CD4-positive, alpha-beta memory T cell (primary cell): ENCODE results near the gene BTBD1. TPM values are rescaled to one million over a fixed set of nuclear protein-coding genes. Genes with fewer than 3 reads are reported as not detected.

ENCODE experiments used
- CTCF ChIA-PET: fragments of 350-600 bp; sonication (Branson Sonifier 250); formaldehyde crosslinking; loops from one replicate; lab custom pipeline; 2021; ENCODE audit warnings: inconsistent platforms; ENCODE audit not compliant: partially characterized antibody; lab: Charles Lee
- POLR2A ChIA-PET: fragments of 350-600 bp; sonication (Branson Sonifier 250); formaldehyde crosslinking; loops from one replicate; lab custom pipeline; 2021; ENCODE audit not compliant: partially characterized antibody; lab: Charles Lee
- DNase-seq, 5 donors: peaks; one replicate each; pipeline versions ENCODE4 v3.0.0 to v3.0.0-alpha.2; 2020 to 2022; ENCODE audit warnings: mixed read lengths in 1 of 5
- H3K27ac ChIP-seq: one replicate; pipeline ENCODE4 v1.7.0; 2013; ENCODE audit warnings: low read depth, low read length
- H3K27me3 ChIP-seq: 2 replicates; pipeline ENCODE4 v1.7.0; 2013; ENCODE audit warnings: mild to moderate bottlenecking, low read length, moderate library complexity; ENCODE audit not compliant: insufficient read depth
- H3K36me3 ChIP-seq: 2 replicates; pipeline ENCODE4 v1.7.0; 2013; ENCODE audit warnings: mild to moderate bottlenecking, low read length, moderate library complexity; ENCODE audit not compliant: insufficient read depth
- H3K4me1 ChIP-seq: 2 replicates; pipeline ENCODE4 v1.7.0; 2013; ENCODE audit warnings: mild to moderate bottlenecking, low read length, moderate library complexity; ENCODE audit not compliant: insufficient read depth
- H3K4me3 ChIP-seq, 2 donors: one replicate each; pipeline ENCODE4 v1.7.0; 2013; ENCODE audit warnings: low read length in 2 of 2, mild to moderate bottlenecking in 1 of 2
- H3K9me3 ChIP-seq, 2 donors: one replicate each; pipeline ENCODE4 v1.7.0; 2013; ENCODE audit warnings: low read length in 2 of 2, control low read depth in 1 of 2; ENCODE audit not compliant: control insufficient read depth in 1 of 2
- H3K27ac Mint-ChIP-seq, 7 donors: one replicate each; pipeline ENCODE4 v1.8.0; 2020 to 2021; ENCODE audit warnings: mixed read lengths in 7 of 7, mild to moderate bottlenecking in 6 of 7, inconsistent platforms in 3 of 7, moderate library complexity in 3 of 7
- H3K27me3 Mint-ChIP-seq, 2 donors: one replicate each; pipeline ENCODE4 v1.8.0; 2020 to 2021; ENCODE audit warnings: mixed read lengths in 2 of 2
- H3K36me3 Mint-ChIP-seq, 2 donors: one replicate each; pipeline ENCODE4 v1.8.0; 2020 to 2021; ENCODE audit warnings: mixed read lengths in 2 of 2, inconsistent platforms in 1 of 2, mild to moderate bottlenecking in 1 of 2
- H3K4me1 Mint-ChIP-seq, 4 donors: one replicate each; pipeline ENCODE4 v1.8.0; 2020 to 2021; ENCODE audit warnings: mixed read lengths in 4 of 4, mild to moderate bottlenecking in 1 of 4
- H3K4me3 Mint-ChIP-seq, 8 donors: one replicate each; pipeline ENCODE4 v1.8.0; 2020 to 2021; ENCODE audit warnings: mixed read lengths in 8 of 8, mild to moderate bottlenecking in 7 of 8, moderate library complexity in 6 of 8, inconsistent platforms in 3 of 8
- H3K9me3 Mint-ChIP-seq, 8 donors: one replicate each; pipeline ENCODE4 v1.8.0; 2020 to 2021; ENCODE audit warnings: mixed read lengths in 8 of 8, mild to moderate bottlenecking in 5 of 8, inconsistent platforms in 3 of 8, moderate library complexity in 1 of 8
- intact Hi-C: fragments of 100-400 bp; cut with micrococcal nuclease; formaldehyde crosslinking; loops from one replicate; pipeline ENCODE4 v1.15.1; 2023
- polyA plus RNA-seq, 2 donors: library from polyadenylated mRNA; unstranded; fragments of 300-500 nt; fragmentation: Illumina TruSeq; gene quantifications; one replicate each; pipeline ENCODE4 v1.2.3, GENCODE V29; 2021
- total RNA-seq, 2 experiments: library from RNA; stranded (reverse); gene quantifications; one replicate each; pipeline ENCODE4 v1.2.3, GENCODE V29; 2021

Gene BTBD1
- total and polyA plus RNA-seq, 4 experiments from 2014 or later, result 36.5 to 54.9 (median 44.3) TPM

GRCh38 chr15:82971218-82971984, 95.7 kb downstream of the BTBD1 start:
- H3K4me1 ChIP-seq, result no peaks in the 10 kb centered on the region
- intact Hi-C loops, result no loop called here

GRCh38 chr15:82970696-82971095, 96.4 kb downstream of the BTBD1 start:
- H3K4me3 ChIP-seq, result no peak overlapping the region
- ChIA-PET POLR2A (no interaction called here), CTCF (interaction anchor here (1.4 kb wide), 1 partner anchor 439 kb away, joined by 3 read pairs; no protein-coding TSS in a partner anchor)
- Mint-ChIP-seq H3K4me1 (peaks cover 0 to 7% (median 4%) of the 10 kb centered on the region in 4 donors), H3K9me3 (no peaks in the 10 kb centered on the region), H3K4me3 (no peak overlapping the region), H3K27me3 (no peaks in the 10 kb centered on the region), H3K27ac (no peak overlapping the region), H3K36me3 (no peaks in the 10 kb centered on the region)
- H3K27me3 ChIP-seq, result no peaks in the 10 kb centered on the region
- no peak for DNase-seq
- no peaks in the 10 kb centered on the region for H3K36me3 ChIP-seq
- H3K9me3 ChIP-seq, result no peaks in the 10 kb centered on the region
- H3K4me1 ChIP-seq, result no peaks in the 10 kb centered on the region
- H3K27ac ChIP-seq, result no peak overlapping the region
- intact Hi-C loops, result no loop called here

More at GRCh38 chr15:82971218-82971984, 95.7 kb downstream of the BTBD1 start:
- Mint-ChIP-seq H3K36me3 (no peaks in the 10 kb centered on the region), H3K9me3 (no peaks in the 10 kb centered on the region), H3K4me1 (peaks cover 0 to 5% (median 2%) of the 10 kb centered on the region in 4 donors), H3K27ac (peak overlapping the region in 1 of 7 donors; percentile 56), H3K27me3 (no peaks in the 10 kb centered on the region), H3K4me3 (no peak overlapping the region)
- CTCF ChIA-PET, result interaction anchor here (1.4 kb wide), 1 partner anchor 440 kb away, joined by 3 read pairs; no protein-coding TSS in a partner anchor
- POLR2A ChIA-PET, result interaction anchor here (1.5 kb wide), 1 partner anchor 40 kb away, joined by 3 read pairs; no protein-coding TSS in a partner anchor
- no peak overlapping the region for H3K27ac ChIP-seq
- H3K4me3 ChIP-seq, result no peak overlapping the region
- no peak for DNase-seq
- H3K27me3 ChIP-seq, result no peaks in the 10 kb centered on the region
- H3K9me3 ChIP-seq, result no peaks in the 10 kb centered on the region
- no peaks in the 10 kb centered on the region for H3K36me3 ChIP-seq

GRCh38 chr15:82970078-82970686, 96.9 kb downstream of the BTBD1 start:
- Mint-ChIP-seq H3K9me3 (no peaks in the 10 kb centered on the region), H3K27me3 (no peaks in the 10 kb centered on the region), H3K27ac (no peak overlapping the region), H3K4me3 (no peak overlapping the region), H3K4me1 (peaks cover 0 to 7% (median 4%) of the 10 kb centered on the region in 4 donors), H3K36me3 (no peaks in the 10 kb centered on the region)
- H3K4me3 ChIP-seq, result no peak overlapping the region
- intact Hi-C loops, result no loop called here
- ChIA-PET POLR2A (no interaction called here), CTCF (no interaction called here)
- no peaks in the 10 kb centered on the region for H3K36me3 ChIP-seq
- DNase-seq, result no peak
- H3K27me3 ChIP-seq, result no peaks in the 10 kb centered on the region
- H3K4me1 ChIP-seq, result no peaks in the 10 kb centered on the region
- H3K9me3 ChIP-seq, result no peaks in the 10 kb centered on the region
- H3K27ac ChIP-seq, result no peak overlapping the region

DNA sequence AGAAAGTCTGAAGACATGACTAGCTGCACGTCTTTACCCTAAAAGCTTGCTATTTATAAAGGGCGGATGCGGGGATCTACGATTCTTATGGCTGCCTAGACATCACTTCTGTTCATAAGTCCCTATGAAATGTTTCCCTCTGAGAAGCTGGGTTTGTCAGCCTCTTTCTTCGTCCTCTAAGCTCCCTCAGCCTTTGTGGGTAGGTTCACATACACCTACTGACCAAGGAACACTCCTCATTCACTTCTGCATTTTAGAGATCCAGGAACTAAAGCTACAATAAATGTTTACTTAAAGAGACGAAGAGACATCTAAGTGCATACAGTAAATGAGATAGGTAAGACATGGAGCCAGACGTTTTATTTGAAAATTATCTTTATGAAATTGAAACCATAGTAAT, 97.7 kb downstream of the BTBD1 start:
- CTCF ChIA-PET, result no interaction called here
- Mint-ChIP-seq H3K27ac (no peak overlapping the region), H3K9me3 (no peaks in the 10 kb centered on the region), H3K36me3 (no peaks in the 10 kb centered on the region), H3K27me3 (no peaks in the 10 kb centered on the region), H3K4me3 (no peak overlapping the region), H3K4me1 (peaks cover 0 to 7% (median 4%) of the 10 kb centered on the region in 4 donors)
- intact Hi-C loops, result no loop called here
- Histone ChIP-seq H3K27me3 (no peaks in the 10 kb centered on the region), H3K9me3 (no peaks in the 10 kb centered on the region), H3K36me3 (no peaks in the 10 kb centered on the region), H3K27ac (no peak overlapping the region), H3K4me3 (no peak overlapping the region), H3K4me1 (no peaks in the 10 kb centered on the region)
- DNase-seq, result no peak
- POLR2A ChIA-PET, result no interaction called here

GRCh38 chr15:82968066-82968465, 99.0 kb downstream of the BTBD1 start:
- peaks cover 0 to 7% (median 4%) of the 10 kb centered on the region in 4 donors for H3K4me1 Mint-ChIP-seq
- H3K9me3 Mint-ChIP-seq, result no peaks in the 10 kb centered on the region
- no peak overlapping the region for H3K4me3 ChIP-seq
- H3K27ac Mint-ChIP-seq, result no peak overlapping the region
- intact Hi-C loops, result no loop called here
- DNase-seq, result no peak
- H3K36me3 ChIP-seq, result no peaks in the 10 kb centered on the region
- H3K4me3 Mint-ChIP-seq, result no peak overlapping the region
- no peak overlapping the region for H3K27ac ChIP-seq
- H3K4me1 ChIP-seq, result no peaks in the 10 kb centered on the region
- no peaks in the 10 kb centered on the region for H3K9me3 ChIP-seq
- H3K36me3 Mint-ChIP-seq, result no peaks in the 10 kb centered on the region
- ChIA-PET POLR2A (no interaction called here), CTCF (no interaction called here)
- no peaks in the 10 kb centered on the region for H3K27me3 Mint-ChIP-seq
- no peaks in the 10 kb centered on the region for H3K27me3 ChIP-seq

GRCh38 chr15:82966671-82967071, 100.4 kb downstream of the BTBD1 start:
- CTCF ChIA-PET, result no interaction called here

More at GRCh38 chr15:82966671-82967071, 100.4 kb downstream of the BTBD1 start:
- Mint-ChIP-seq H3K36me3 (no peaks in the 10 kb centered on the region), H3K27ac (no peak overlapping the region), H3K4me1 (peaks cover 0 to 7% (median 4%) of the 10 kb centered on the region in 4 donors), H3K9me3 (no peaks in the 10 kb centered on the region), H3K27me3 (no peaks in the 10 kb centered on the region), H3K4me3 (no peak overlapping the region)
- POLR2A ChIA-PET, result no interaction called here
- intact Hi-C loops, result no loop called here
- no peaks in the 10 kb centered on the region for H3K9me3 ChIP-seq
- H3K4me1 ChIP-seq, result no peaks in the 10 kb centered on the region
- H3K4me3 ChIP-seq, result no peak overlapping the region
- H3K36me3 ChIP-seq, result no peaks in the 10 kb centered on the region
- DNase-seq, result no peak
- no peak overlapping the region for H3K27ac ChIP-seq
- H3K27me3 ChIP-seq, result no peaks in the 10 kb centered on the region
